Esophagus squamous epithelium (tissue), 4 donors: ENCODE results near the gene CDC42BPB.

Experiments
- POLR2A ChIP-seq, 4 donors: fragments of 450-650 bp; IDR thresholded peaks; one replicate each; pipeline ENCODE4 v1.6.1; 2017; ENCODE audit warnings: antibody characterized with exemption in 4 of 4, mild to moderate bottlenecking in 4 of 4, moderate library complexity in 3 of 4
- TF ChIP-seq, protein P1 (sequence below), 6 experiments: fragments of 450-650 bp in 4 of 6; fragments of 200-600 bp in 2 of 6; sonication (generic) in 2 of 6; IDR thresholded peaks; one replicate each; pipeline ENCODE4 v1.5.1; 2016 to 2019; ENCODE audit warnings: antibody characterized with exemption in 6 of 6, mild to moderate bottlenecking in 4 of 6, moderate library complexity in 4 of 6

DNA sequence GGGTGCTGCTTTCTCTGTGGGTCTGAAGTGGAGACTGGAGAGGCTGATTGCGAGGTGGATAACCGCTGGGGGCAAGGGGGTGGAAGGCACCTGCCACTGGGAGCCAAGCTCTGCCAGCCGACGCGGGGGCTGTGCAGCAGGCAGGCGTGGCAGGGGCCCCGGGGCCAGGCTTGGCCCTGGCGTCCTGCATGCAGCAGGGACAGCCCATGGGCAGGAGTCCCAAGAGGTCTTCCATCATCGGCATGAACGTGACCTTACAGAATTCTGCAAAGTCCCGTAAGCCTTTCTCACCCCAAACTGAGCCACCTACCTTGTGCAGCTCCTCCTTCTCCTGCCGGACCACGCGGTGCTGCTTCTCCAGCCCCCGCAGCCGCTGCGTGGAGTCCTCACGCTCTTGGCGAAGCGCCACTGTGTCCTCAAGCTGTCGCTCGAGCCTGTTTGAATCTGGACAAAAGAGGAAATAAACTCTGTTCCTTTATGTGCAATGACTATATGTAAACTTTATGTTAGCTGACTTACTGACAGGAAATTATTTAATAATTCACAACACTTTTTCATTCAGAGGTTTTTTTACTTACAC, 83.6 kb downstream of the CDC42BPB start:
- TF ChIP-seq POLR2A (IDR thresholded peaks at IDR 0.05): no peak
- TF ChIP-seq, protein P1, sequence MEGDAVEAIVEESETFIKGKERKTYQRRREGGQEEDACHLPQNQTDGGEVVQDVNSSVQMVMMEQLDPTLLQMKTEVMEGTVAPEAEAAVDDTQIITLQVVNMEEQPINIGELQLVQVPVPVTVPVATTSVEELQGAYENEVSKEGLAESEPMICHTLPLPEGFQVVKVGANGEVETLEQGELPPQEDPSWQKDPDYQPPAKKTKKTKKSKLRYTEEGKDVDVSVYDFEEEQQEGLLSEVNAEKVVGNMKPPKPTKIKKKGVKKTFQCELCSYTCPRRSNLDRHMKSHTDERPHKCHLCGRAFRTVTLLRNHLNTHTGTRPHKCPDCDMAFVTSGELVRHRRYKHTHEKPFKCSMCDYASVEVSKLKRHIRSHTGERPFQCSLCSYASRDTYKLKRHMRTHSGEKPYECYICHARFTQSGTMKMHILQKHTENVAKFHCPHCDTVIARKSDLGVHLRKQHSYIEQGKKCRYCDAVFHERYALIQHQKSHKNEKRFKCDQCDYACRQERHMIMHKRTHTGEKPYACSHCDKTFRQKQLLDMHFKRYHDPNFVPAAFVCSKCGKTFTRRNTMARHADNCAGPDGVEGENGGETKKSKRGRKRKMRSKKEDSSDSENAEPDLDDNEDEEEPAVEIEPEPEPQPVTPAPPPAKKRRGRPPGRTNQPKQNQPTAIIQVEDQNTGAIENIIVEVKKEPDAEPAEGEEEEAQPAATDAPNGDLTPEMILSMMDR (IDR thresholded peaks at IDR 0.05): no peak
